HG03139 (cell line): ENCODE data around the gene NAALADL1.
A peak's percentile ranks its signal among the peaks of the same experiment; 100 is the strongest.

ENCODE experiments used
- ATAC-seq: cut with Tn5 transposase; IDR thresholded peaks from one replicate; pipeline ENCODE4 v1.9.1; 2021; ENCODE audit not compliant: unreplicated experiment

Gene NAALADL1

GRCh38 chr11:65083134-65083833, 24.9 kb upstream of the NAALADL1 start:
- peak; percentile 12 for ATAC-seq

- ATAC-seq: no peak
Measured at GRCh38 chr11:65078786-65079342, 20.5 kb upstream of the NAALADL1 start.

GRCh38 chr11:65078151-65078550, 19.8 kb upstream of the NAALADL1 start:
- ATAC-seq: no peak

- no peak for ATAC-seq
Measured at GRCh38 chr11:65077451-65077850, 19.1 kb upstream of the NAALADL1 start.

GRCh38 chr11:65072631-65072966, 14.2 kb upstream of the NAALADL1 start:
- ATAC-seq: no peak

- ATAC-seq: no peak
Measured at GRCh38 chr11:65071907-65072630, 13.7 kb upstream of the NAALADL1 start.

- no peak for ATAC-seq
Measured at GRCh38 chr11:65069217-65069616, 10.9 kb upstream of the NAALADL1 start.

- ATAC-seq: no peak
Measured at GRCh38 chr11:65067446-65067845, 9.1 kb upstream of the NAALADL1 start.

GRCh38 chr11:65066805-65067291, 8.5 kb upstream of the NAALADL1 start:
- no peak for ATAC-seq

- no peak for ATAC-seq
Measured at GRCh38 chr11:65066315-65066714, 8.0 kb upstream of the NAALADL1 start.

- no peak for ATAC-seq
Measured at GRCh38 chr11:65065851-65066250, 7.5 kb upstream of the NAALADL1 start.

- ATAC-seq: no peak
Measured at GRCh38 chr11:65064847-65065240, 6.5 kb upstream of the NAALADL1 start.

GRCh38 chr11:65063532-65063931, 5.2 kb upstream of the NAALADL1 start:
- ATAC-seq: no peak

- ATAC-seq: no peak
Measured at GRCh38 chr11:65060913-65061408, 2.6 kb upstream of the NAALADL1 start.

GRCh38 chr11:65059959-65060824, 1.8 kb upstream of the NAALADL1 start:
- ATAC-seq: no peak

GRCh38 chr11:65059523-65059922, 1.2 kb upstream of the NAALADL1 start:
- ATAC-seq: no peak

- ATAC-seq: no peak
Measured at GRCh38 chr11:65058012-65058411, 341 bp downstream of the NAALADL1 start.

GRCh38 chr11:65057526-65057925, 827 bp downstream of the NAALADL1 start:
- ATAC-seq: no peak

GRCh38 chr11:65056999-65057398, 1.4 kb downstream of the NAALADL1 start:
- no peak for ATAC-seq

- no peak for ATAC-seq
Measured at GRCh38 chr11:65055538-65055937, 2.8 kb downstream of the NAALADL1 start.
